ENCODE data around the gene PCBP1. TPM values are rescaled to one million over a fixed set of nuclear protein-coding genes. Genes with fewer than 3 reads are reported as not detected.

The PCBP1 gene
- total and polyA plus RNA-seq, 9 of the 15 experiments (the other 6 are each of a cell fraction or from before 2014, with no cell fraction given) = 19.2 to 407 (median 78.1) TPM

DNA sequence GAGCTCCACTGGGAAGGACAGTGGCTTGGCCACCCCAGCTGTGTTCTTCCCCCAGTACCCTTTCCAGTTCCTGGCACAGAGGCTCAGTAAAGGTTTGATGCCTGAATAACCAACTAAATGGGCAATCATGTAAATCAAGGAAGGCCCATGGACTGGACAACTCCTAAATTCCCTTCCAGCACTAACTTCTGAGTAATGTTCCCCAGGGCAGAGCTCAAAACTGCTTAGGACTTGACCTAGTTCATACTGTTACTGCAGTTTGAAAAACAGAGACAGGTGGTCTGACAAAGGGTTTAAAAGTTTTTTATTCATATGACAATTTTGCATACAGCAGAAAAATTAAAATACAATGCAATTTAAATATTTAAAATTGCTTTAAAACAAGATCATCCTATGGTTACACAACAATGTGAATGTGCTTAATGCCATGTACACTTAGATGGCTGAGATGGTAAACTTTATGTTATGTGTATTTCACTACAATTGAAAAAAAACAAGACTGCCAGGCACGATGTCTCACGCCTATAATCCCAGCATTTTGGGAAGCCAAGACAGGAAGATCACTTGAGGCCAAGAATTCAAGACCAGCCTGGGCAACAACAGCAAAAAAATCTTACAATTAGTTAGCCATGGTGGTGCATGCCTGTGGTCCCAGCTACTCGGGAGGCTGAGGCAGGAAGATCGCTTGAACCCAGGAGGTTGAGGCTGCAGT, 26.2 kb downstream of the PCBP1 start:
- no peaks in the 10 kb centered on the region for H4K20me1 ChIP-seq (replicated peaks; ENCODE audit: control insufficient read depth, insufficient read depth, low read length)
- H3K9ac ChIP-seq (ENCODE audit: insufficient read depth in 1 of 2, low read depth in 2 of 2, low read length in 2 of 2) = peak overlapping the region; percentile 22 to 65; a peak in 2 of 4 replicates
- intact Hi-C loops (cut with micrococcal nuclease) (no loop called here), in situ Hi-C loops (cut with MboI) (no loop called here)
- H3K9me3 ChIP-seq (replicated peaks; ENCODE audit: control insufficient read depth, insufficient read depth, low read depth, low read length) = no peaks in the 10 kb centered on the region
- peaks cover 39 to 49% of the 10 kb centered on the region in 2 experiments for H3K4me1 ChIP-seq (replicated peaks in 1 of 2; ENCODE audit: control insufficient read depth in 2 of 2, insufficient read depth in 2 of 2, low read length in 2 of 2)
- ChIA-PET CTCF (ENCODE audit: low intra/inter-chr PET ratio) (no interaction called here), POLR2A (interaction anchor here (1.2 to 1.5 kb wide), 2 partner anchors 9 to 11 kb away, joined by 3 to 10 read pairs; no protein-coding TSS in a partner anchor)
- 0 out of 3 replicates have a peak overlapping the region, but pooled peaks have one; percentile 11 for H3K27ac ChIP-seq (ENCODE audit: extremely low read depth, low read depth, low read length)
- peak overlapping the region; percentile 79 for H2AFZ ChIP-seq (ENCODE audit: low read depth, low read length)
- no peak overlapping the region for H3K4me3 ChIP-seq
- no peaks in the 10 kb centered on the region for H3K79me2 ChIP-seq (ENCODE audit: control insufficient read depth, insufficient read depth, low read length)
- BruUV-seq (replicated peaks) = no TSS peak
- no peaks in the 10 kb centered on the region for H3K9me1 ChIP-seq (ENCODE audit: control insufficient read depth, insufficient read depth, low read length)
- WGBS (ENCODE audit: insufficient coverage, low coverage, missing lambda C conversion rate) = 83% methylated on average over 4 of the region's 4 CpGs
- no peak for ATAC-seq
- DNase-seq (ENCODE audit: extremely low read depth in 1 of 4, low spot score in 3 of 4) = no peak
- H3K4me2 ChIP-seq (ENCODE audit: insufficient read depth, low read length) = no peak overlapping the region
- H3K27me3 ChIP-seq (ENCODE audit: control insufficient read depth in 2 of 2, insufficient read depth in 2 of 2, low read length in 2 of 2) = no peaks in the 10 kb centered on the region
- H3K36me3 ChIP-seq (ENCODE audit: control insufficient read depth, insufficient read depth, low read length) = no peaks in the 10 kb centered on the region
- no peak for FAIRE-seq
- TF ChIP-seq SPI1 (IDR thresholded peaks at IDR 0.05; ENCODE audit: borderline replicate concordance, low read depth, low read length) = no peak
- TF ChIP-seq, protein P1, sequence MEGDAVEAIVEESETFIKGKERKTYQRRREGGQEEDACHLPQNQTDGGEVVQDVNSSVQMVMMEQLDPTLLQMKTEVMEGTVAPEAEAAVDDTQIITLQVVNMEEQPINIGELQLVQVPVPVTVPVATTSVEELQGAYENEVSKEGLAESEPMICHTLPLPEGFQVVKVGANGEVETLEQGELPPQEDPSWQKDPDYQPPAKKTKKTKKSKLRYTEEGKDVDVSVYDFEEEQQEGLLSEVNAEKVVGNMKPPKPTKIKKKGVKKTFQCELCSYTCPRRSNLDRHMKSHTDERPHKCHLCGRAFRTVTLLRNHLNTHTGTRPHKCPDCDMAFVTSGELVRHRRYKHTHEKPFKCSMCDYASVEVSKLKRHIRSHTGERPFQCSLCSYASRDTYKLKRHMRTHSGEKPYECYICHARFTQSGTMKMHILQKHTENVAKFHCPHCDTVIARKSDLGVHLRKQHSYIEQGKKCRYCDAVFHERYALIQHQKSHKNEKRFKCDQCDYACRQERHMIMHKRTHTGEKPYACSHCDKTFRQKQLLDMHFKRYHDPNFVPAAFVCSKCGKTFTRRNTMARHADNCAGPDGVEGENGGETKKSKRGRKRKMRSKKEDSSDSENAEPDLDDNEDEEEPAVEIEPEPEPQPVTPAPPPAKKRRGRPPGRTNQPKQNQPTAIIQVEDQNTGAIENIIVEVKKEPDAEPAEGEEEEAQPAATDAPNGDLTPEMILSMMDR (IDR thresholded peaks at IDR 0.05 in 2 of 3, conservative IDR thresholded peaks at IDR 0.05 in 1 of 3; ENCODE audit: insufficient read depth in 2 of 3, low read depth in 1 of 3, low read length in 3 of 3) = no peak
- TF ChIP-seq TAL1 (IDR thresholded peaks at IDR 0.05) = no peak
- no peak for TF ChIP-seq SMARCA4 (IDR thresholded peaks at IDR 0.05)
- no peak for TF ChIP-seq BMI1 (IDR thresholded peaks at IDR 0.05; ENCODE audit: low read length)
- TF ChIP-seq, protein P2, sequence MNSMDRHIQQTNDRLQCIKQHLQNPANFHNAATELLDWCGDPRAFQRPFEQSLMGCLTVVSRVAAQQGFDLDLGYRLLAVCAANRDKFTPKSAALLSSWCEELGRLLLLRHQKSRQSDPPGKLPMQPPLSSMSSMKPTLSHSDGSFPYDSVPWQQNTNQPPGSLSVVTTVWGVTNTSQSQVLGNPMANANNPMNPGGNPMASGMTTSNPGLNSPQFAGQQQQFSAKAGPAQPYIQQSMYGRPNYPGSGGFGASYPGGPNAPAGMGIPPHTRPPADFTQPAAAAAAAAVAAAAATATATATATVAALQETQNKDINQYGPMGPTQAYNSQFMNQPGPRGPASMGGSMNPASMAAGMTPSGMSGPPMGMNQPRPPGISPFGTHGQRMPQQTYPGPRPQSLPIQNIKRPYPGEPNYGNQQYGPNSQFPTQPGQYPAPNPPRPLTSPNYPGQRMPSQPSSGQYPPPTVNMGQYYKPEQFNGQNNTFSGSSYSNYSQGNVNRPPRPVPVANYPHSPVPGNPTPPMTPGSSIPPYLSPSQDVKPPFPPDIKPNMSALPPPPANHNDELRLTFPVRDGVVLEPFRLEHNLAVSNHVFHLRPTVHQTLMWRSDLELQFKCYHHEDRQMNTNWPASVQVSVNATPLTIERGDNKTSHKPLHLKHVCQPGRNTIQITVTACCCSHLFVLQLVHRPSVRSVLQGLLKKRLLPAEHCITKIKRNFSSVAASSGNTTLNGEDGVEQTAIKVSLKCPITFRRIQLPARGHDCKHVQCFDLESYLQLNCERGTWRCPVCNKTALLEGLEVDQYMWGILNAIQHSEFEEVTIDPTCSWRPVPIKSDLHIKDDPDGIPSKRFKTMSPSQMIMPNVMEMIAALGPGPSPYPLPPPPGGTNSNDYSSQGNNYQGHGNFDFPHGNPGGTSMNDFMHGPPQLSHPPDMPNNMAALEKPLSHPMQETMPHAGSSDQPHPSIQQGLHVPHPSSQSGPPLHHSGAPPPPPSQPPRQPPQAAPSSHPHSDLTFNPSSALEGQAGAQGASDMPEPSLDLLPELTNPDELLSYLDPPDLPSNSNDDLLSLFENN (IDR thresholded peaks at IDR 0.05; ENCODE audit: low read depth in 2 of 2, low read length in 2 of 2) = no peak
- TF ChIP-seq, protein P3, sequence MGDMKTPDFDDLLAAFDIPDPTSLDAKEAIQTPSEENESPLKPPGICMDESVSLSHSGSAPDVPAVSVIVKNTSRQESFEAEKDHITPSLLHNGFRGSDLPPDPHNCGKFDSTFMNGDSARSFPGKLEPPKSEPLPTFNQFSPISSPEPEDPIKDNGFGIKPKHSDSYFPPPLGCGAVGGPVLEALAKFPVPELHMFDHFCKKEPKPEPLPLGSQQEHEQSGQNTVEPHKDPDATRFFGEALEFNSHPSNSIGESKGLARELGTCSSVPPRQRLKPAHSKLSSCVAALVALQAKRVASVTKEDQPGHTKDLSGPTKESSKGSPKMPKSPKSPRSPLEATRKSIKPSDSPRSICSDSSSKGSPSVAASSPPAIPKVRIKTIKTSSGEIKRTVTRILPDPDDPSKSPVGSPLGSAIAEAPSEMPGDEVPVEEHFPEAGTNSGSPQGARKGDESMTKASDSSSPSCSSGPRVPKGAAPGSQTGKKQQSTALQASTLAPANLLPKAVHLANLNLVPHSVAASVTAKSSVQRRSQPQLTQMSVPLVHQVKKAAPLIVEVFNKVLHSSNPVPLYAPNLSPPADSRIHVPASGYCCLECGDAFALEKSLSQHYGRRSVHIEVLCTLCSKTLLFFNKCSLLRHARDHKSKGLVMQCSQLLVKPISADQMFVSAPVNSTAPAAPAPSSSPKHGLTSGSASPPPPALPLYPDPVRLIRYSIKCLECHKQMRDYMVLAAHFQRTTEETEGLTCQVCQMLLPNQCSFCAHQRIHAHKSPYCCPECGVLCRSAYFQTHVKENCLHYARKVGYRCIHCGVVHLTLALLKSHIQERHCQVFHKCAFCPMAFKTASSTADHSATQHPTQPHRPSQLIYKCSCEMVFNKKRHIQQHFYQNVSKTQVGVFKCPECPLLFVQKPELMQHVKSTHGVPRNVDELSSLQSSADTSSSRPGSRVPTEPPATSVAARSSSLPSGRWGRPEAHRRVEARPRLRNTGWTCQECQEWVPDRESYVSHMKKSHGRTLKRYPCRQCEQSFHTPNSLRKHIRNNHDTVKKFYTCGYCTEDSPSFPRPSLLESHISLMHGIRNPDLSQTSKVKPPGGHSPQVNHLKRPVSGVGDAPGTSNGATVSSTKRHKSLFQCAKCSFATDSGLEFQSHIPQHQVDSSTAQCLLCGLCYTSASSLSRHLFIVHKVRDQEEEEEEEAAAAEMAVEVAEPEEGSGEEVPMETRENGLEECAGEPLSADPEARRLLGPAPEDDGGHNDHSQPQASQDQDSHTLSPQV (IDR thresholded peaks at IDR 0.05) = no peak
- no peak for TF ChIP-seq IFI16 (CRISPR knock-in tag; IDR thresholded peaks at IDR 0.05)
- no peak for TF ChIP-seq MTA2 (IDR thresholded peaks at IDR 0.05; ENCODE audit: low read depth)
- TF ChIP-seq SREBF1 (IDR thresholded peaks at IDR 0.05; ENCODE audit: borderline replicate concordance, low read depth, low read length) = no peak
- TF ChIP-seq FUS (optimal IDR thresholded peaks at IDR 0.05; ENCODE audit: low read depth, low read length) = no peak
- TF ChIP-seq MBD2 (IDR thresholded peaks at IDR 0.05; ENCODE audit: borderline replicate concordance, low read depth) = no peak
- TF ChIP-seq SRF (CRISPR knock-in tag; IDR thresholded peaks at IDR 0.05) = no peak

All from K562 (cell line).